Measurements from ENCODE around the gene NR3C2.

DNA sequence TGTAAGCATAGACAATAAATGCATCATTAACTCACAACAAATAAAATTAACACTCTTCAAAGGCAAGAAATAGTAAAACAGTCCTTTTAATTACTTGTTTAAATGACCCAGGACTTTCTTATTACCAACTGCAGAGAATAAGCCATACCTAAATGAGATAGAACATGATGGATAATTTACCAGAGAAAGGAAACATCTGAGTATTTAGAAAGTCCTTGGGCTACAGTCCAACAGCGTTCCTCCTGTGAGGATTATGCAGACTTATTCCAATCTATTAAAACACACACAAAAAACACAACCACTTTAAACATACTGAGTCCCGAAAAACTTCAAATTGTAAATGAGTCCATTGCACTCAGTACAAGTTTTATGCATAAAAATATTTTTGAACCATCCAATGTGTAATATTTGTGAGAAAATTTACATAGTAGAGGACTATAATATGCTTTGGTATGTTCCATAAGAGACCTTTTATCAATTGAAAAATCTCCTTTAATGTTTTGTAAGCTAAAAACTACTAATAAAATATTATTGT is 129.2 kb downstream of the NR3C2 start:
- TF ChIP-seq, protein P1, sequence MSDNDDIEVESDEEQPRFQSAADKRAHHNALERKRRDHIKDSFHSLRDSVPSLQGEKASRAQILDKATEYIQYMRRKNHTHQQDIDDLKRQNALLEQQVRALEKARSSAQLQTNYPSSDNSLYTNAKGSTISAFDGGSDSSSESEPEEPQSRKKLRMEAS (IDR thresholded peaks at IDR 0.05; ENCODE audit: low read depth), result no peak
- TF ChIP-seq, protein P2, sequence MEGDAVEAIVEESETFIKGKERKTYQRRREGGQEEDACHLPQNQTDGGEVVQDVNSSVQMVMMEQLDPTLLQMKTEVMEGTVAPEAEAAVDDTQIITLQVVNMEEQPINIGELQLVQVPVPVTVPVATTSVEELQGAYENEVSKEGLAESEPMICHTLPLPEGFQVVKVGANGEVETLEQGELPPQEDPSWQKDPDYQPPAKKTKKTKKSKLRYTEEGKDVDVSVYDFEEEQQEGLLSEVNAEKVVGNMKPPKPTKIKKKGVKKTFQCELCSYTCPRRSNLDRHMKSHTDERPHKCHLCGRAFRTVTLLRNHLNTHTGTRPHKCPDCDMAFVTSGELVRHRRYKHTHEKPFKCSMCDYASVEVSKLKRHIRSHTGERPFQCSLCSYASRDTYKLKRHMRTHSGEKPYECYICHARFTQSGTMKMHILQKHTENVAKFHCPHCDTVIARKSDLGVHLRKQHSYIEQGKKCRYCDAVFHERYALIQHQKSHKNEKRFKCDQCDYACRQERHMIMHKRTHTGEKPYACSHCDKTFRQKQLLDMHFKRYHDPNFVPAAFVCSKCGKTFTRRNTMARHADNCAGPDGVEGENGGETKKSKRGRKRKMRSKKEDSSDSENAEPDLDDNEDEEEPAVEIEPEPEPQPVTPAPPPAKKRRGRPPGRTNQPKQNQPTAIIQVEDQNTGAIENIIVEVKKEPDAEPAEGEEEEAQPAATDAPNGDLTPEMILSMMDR (IDR thresholded peaks at IDR 0.05), result no peak

Measured in SK-N-SH (cell line).